HepG2 (cell line): Measurements from ENCODE around the gene IRGQ. TPM values are rescaled to one million over a fixed set of nuclear protein-coding genes. Genes with fewer than 3 reads are reported as not detected.

ENCODE experiments used
- ATAC-seq: fragments of 200-7000 bp; cut with Tn5 transposase; 3 replicates; pipeline ENCODE4 v1.9.1; 2020; ENCODE audit warnings: mild to moderate bottlenecking, moderate library complexity
- BruUV-seq: library from RNA; stranded (reverse); fragments of 400-500 nt; replicated peaks from 2 replicates; lab custom pipeline; 2021; lab: Mats Ljungman, UMichigan
- CTCF ChIA-PET: fragments of 300-600 bp; formaldehyde crosslinking; extraction: SDS; loops from one replicate; lab custom pipeline; 2021; ENCODE audit warnings: low total read pairs, inconsistent platforms, low intra/inter-chr PET ratio; lab: Yijun Ruan, JAX
- POLR2A ChIA-PET: fragments of 350-600 bp; sonication (Branson Sonifier 250); formaldehyde crosslinking; loops from one replicate; lab custom pipeline; 2020; ENCODE audit warnings: antibody characterized with exemption, inconsistent platforms; lab: Yijun Ruan, JAX
- DNase-seq: peaks from one replicate; pipeline ENCODE4 v3.0.0-alpha.2; 2015; ENCODE audit warnings: low spot score
- FAIRE-seq: peaks from 3 replicates; lab custom pipeline; 2011; peaks lifted over from hg19 to GRCh38; lab: Jason Lieb, UNC
- H2AFZ ChIP-seq: one replicate; pipeline ENCODE4 v1.6.1; 2011; ENCODE audit warnings: low read length, inconsistent platforms
- H3K27ac ChIP-seq: fragments of 300-600 bp; 3 replicates; pipeline ENCODE4 v1.8.0; 2011; ENCODE audit warnings: mixed run types, mild to moderate bottlenecking, mixed read lengths, low read length, inconsistent platforms; ENCODE audit not compliant: insufficient read depth; ENCODE audit errors: extremely low read length
- H3K27me3 ChIP-seq, 2 experiments: fragments of 200-600 bp in 1 of 2; 2 replicates in 1 of 2; 3 replicates in 1 of 2; pipeline versions ENCODE4 v1.6.0 to v1.8.0; 2011; ENCODE audit warnings: low read length in 2 of 2, mild to moderate bottlenecking in 2 of 2, moderate library complexity in 2 of 2, inconsistent platforms in 1 of 2; ENCODE audit not compliant: insufficient read depth in 2 of 2, control insufficient read depth in 1 of 2
- H3K36me3 ChIP-seq, 2 experiments: fragments of 200-600 bp in 1 of 2; replicated peaks in 1 of 2; 2 replicates in 1 of 2; 3 replicates in 1 of 2; pipeline versions ENCODE4 v1.5.1 to v1.8.0; 2011; ENCODE audit warnings: low read length in 2 of 2, inconsistent platforms in 1 of 2; ENCODE audit not compliant: insufficient read depth in 2 of 2, control insufficient read depth in 1 of 2
- H3K4me1 ChIP-seq: 2 replicates; pipeline ENCODE4 v1.5.1; 2012; ENCODE audit warnings: low read length, inconsistent platforms; ENCODE audit not compliant: insufficient read depth
- H3K4me2 ChIP-seq: 2 replicates; pipeline ENCODE4 v1.6.0; 2011; ENCODE audit warnings: low read depth, low read length, inconsistent platforms
- H3K4me3 ChIP-seq, 3 experiments: fragments of 200-600 bp in 1 of 3; sonication (generic), shearing (Covaris generic) in 1 of 3; replicated peaks in 1 of 3; 2 replicates each; pipeline ENCODE4 v1.5.1; 2011 to 2016; ENCODE audit warnings: low read length in 3 of 3, inconsistent platforms in 2 of 3, low read depth in 2 of 3, mild to moderate bottlenecking in 2 of 3, control low read depth in 1 of 3, mixed read lengths in 1 of 3; ENCODE audit not compliant: insufficient read depth in 1 of 3
- H3K79me2 ChIP-seq: one replicate; pipeline ENCODE4 v1.6.1; 2011; ENCODE audit warnings: low read length, inconsistent platforms; ENCODE audit not compliant: insufficient read depth
- H3K9ac ChIP-seq: 2 replicates; pipeline ENCODE4 v1.6.0; 2011; ENCODE audit warnings: mild to moderate bottlenecking, low read depth, low read length, inconsistent platforms; ENCODE audit not compliant: insufficient read depth
- H3K9me3 ChIP-seq: 2 replicates; pipeline ENCODE4 v1.5.1; 2012; ENCODE audit warnings: mild to moderate bottlenecking, low read length
- H4K20me1 ChIP-seq: 2 replicates; pipeline ENCODE4 v1.6.0; 2011; ENCODE audit warnings: inconsistent platforms, mild to moderate bottlenecking, low read length, moderate library complexity; ENCODE audit not compliant: insufficient read depth
- AGO2 ChIP-seq: fragments of 200-400 bp; formaldehyde crosslinking; optimal IDR thresholded peaks from 2 replicates; pipeline ENCODE3; 2017; ENCODE audit warnings: mild to moderate bottlenecking, low read depth, low read length, moderate library complexity
- GTF2F1 ChIP-seq: fragments of 150-350 bp; IDR thresholded peaks from 2 replicates; pipeline ENCODE4 v1.6.1; 2014; ENCODE audit warnings: low read length
- GTF3A ChIP-seq: sonication (generic); formaldehyde crosslinking; conservative IDR thresholded peaks from 2 replicates; pipeline ENCODE4 v1.4.0; 2020; ENCODE audit warnings: mild to moderate bottlenecking, missing genetic modification reagents
- IRX3 ChIP-seq: sonication (generic); formaldehyde crosslinking; IDR thresholded peaks from 2 replicates; pipeline ENCODE4 v1.8.1; 2023; ENCODE audit warnings: mild to moderate bottlenecking, low read depth, missing genetic modification reagents, borderline replicate concordance
- MEIS1 ChIP-seq: sonication (generic); formaldehyde crosslinking; IDR thresholded peaks from 2 replicates; pipeline ENCODE4 v1.9.0; 2021; ENCODE audit warnings: mild to moderate bottlenecking, missing genetic modification reagents, moderate library complexity, borderline replicate concordance
- MTF2 ChIP-seq: sonication (generic); formaldehyde crosslinking; IDR thresholded peaks from 2 replicates; pipeline ENCODE4 v1.5.0; 2020; ENCODE audit warnings: missing genetic modification reagents, borderline replicate concordance
- RAD51 ChIP-seq: fragments of 450-650 bp; IDR thresholded peaks from 2 replicates; pipeline ENCODE4 v1.6.1; 2016; ENCODE audit warnings: borderline replicate concordance
- RBFOX2 ChIP-seq: fragments of 200-400 bp; formaldehyde crosslinking; IDR thresholded peaks from 2 replicates; pipeline ENCODE4 v1.6.1; 2017; ENCODE audit warnings: low read depth, mild to moderate bottlenecking, low read length
- ZBTB3 ChIP-seq: sonication (generic); formaldehyde crosslinking; IDR thresholded peaks from 2 replicates; pipeline ENCODE4 v1.4.0; 2020; ENCODE audit warnings: low read depth, mild to moderate bottlenecking, moderate library complexity, missing genetic modification reagents, borderline replicate concordance
- ZFP90 ChIP-seq: sonication (generic); formaldehyde crosslinking; IDR thresholded peaks from 2 replicates; pipeline ENCODE4 v1.8.0; 2022; ENCODE audit warnings: missing genetic modification reagents, mild to moderate bottlenecking, inconsistent platforms, borderline replicate concordance
- ZNF224 ChIP-seq: sonication (generic); formaldehyde crosslinking; IDR thresholded peaks from 2 replicates; pipeline ENCODE4 v1.5.0; 2020; ENCODE audit warnings: mild to moderate bottlenecking, missing genetic modification reagents
- ZNF282 ChIP-seq: fragments of 450-650 bp; IDR thresholded peaks from 2 replicates; pipeline ENCODE4 v1.6.1; 2018; ENCODE audit not compliant: partially characterized antibody
- ZSCAN22 ChIP-seq: sonication (generic); formaldehyde crosslinking; IDR thresholded peaks from 2 replicates; pipeline ENCODE4 v1.4.0; 2020; ENCODE audit warnings: mild to moderate bottlenecking, missing genetic modification reagents
- ZXDC ChIP-seq: sonication (generic); formaldehyde crosslinking; IDR thresholded peaks from 2 replicates; pipeline ENCODE4 v1.5.0; 2020; ENCODE audit warnings: mild to moderate bottlenecking, missing genetic modification reagents
- WGBS: methylation state at CpG from one replicate; pipeline ENCODE4 v1.1.6; 2017; ENCODE audit warnings: low lambda C conversion rate; 5-methylcytosine and 5-hydroxymethylcytosine counted together
- in situ Hi-C: cut with HindIII; loops from 2 replicates; pipeline ENCODE4 v1.10.0; 2017; ENCODE audit warnings: low pct_unique_long_range_greater_than_20kb; ENCODE audit not compliant: extremely low pct_ligation_motif_present
- intact Hi-C: fragments of 100-400 bp; cut with micrococcal nuclease; formaldehyde crosslinking; loops from one replicate; pipeline ENCODE4 v1.10.0; 2022; ENCODE audit not compliant: unreplicated experiment
- polyA plus RNA-seq, 8 experiments: library from polyadenylated mRNA; depleted of rRNA in 3 of 8; stranded (reverse) in 7 of 8; unstranded in 1 of 8; fragments of >200 nt; fragmentation: Illumina TruSeq in 4 of 8; extraction: Trizol in 4 of 8; gene quantifications; 2 replicates each; pipeline versions ENCODE4 v1.2.1 to v1.2.3, GENCODE V29; 2011 to 2016; ENCODE audit warnings: low read depth in 4 of 8, missing spikeins in 1 of 8, mixed read lengths in 1 of 8; ENCODE audit not compliant: insufficient read depth in 1 of 8
- total RNA-seq, 5 experiments: library from RNA; depleted of rRNA; stranded (reverse); fragments of >200 nt; fragmentation: Illumina TruSeq; extraction: Trizol; gene quantifications; 2 replicates each; pipeline ENCODE4 v1.2.3, GENCODE V29; 2016; ENCODE audit warnings: low read depth in 1 of 5

IRGQ gene
- total and polyA plus RNA-seq, 2 of the 13 experiments (the other 11 are each of a cell fraction or from before 2014, with no cell fraction given) = 11.6 to 12.4 TPM

GRCh38 chr19:43609872-43610271 is 13.9 kb upstream of the IRGQ start:
- FAIRE-seq (no peak), DNase-seq (no peak)
- Histone ChIP-seq H3K27me3 (no peaks in the 10 kb centered on the region), H3K9ac (no peak overlapping the region), H3K36me3 (peaks cover 19 to 32% of the 10 kb centered on the region in 2 experiments), H4K20me1 (no peaks in the 10 kb centered on the region), H2AFZ (no peak overlapping the region), H3K4me3 (no peak overlapping the region), H3K27ac (no peak overlapping the region), H3K4me1 (no peaks in the 10 kb centered on the region), H3K4me2 (no peak overlapping the region)
- WGBS = 82% methylated on average over 7 of the region's 7 CpGs
- intact Hi-C loops (no loop called here), in situ Hi-C loops (no loop called here)
- CTCF ChIA-PET = no interaction called here
- BruUV-seq = no TSS peak
- TF ChIP-seq GTF3A (CRISPR knock-in tag) (no peak), MEIS1 (CRISPR knock-in tag) (no peak), ZNF224 (no peak), ZBTB3 (CRISPR knock-in tag) (no peak), GTF2F1 (no peak), ZNF282 (no peak)
- TF ChIP-seq, all 625 proteins: peak for 0
- Histone ChIP-seq H3K79me2 (no peaks in the 10 kb centered on the region), H3K9me3 (no peaks in the 10 kb centered on the region)
- POLR2A ChIA-PET = no interaction called here
- no peak for ATAC-seq

- no TSS peak for BruUV-seq
- Histone ChIP-seq H2AFZ (no peak overlapping the region), H3K9me3 (no peaks in the 10 kb centered on the region), H4K20me1 (no peaks in the 10 kb centered on the region), H3K4me1 (no peaks in the 10 kb centered on the region), H3K27ac (no peak overlapping the region), H3K9ac (no peak overlapping the region), H3K79me2 (no peaks in the 10 kb centered on the region), H3K36me3 (peaks cover 16 to 19% of the 10 kb centered on the region in 2 experiments), H3K4me3 (no peak overlapping the region), H3K4me2 (no peak overlapping the region), H3K27me3 (no peaks in the 10 kb centered on the region)
- intact Hi-C loops (no loop called here), in situ Hi-C loops (no loop called here)
- WGBS = 97% methylated on average over 15 of the region's 28 CpGs
- POLR2A ChIA-PET = interaction anchor here (1.1 kb wide), 1 partner anchor 10 kb away, joined by 3 read pairs; no protein-coding TSS in a partner anchor
- no peak for FAIRE-seq
- no peak for ATAC-seq
- DNase-seq = no peak
- CTCF ChIA-PET = no interaction called here
- TF ChIP-seq ZFP90 (CRISPR knock-in tag) (no peak), ZXDC (CRISPR knock-in tag) (no peak), IRX3 (CRISPR knock-in tag) (no peak), MTF2 (CRISPR knock-in tag) (no peak), AGO2 (peak; percentile 81), RAD51 (no peak), ZSCAN22 (CRISPR knock-in tag) (no peak), RBFOX2 (0 out of 2 replicates have a peak, but pooled peaks have one; percentile 21)
Measured at GRCh38 chr19:43607238-43608205, 11.6 kb upstream of the IRGQ start.
